HEK293 (cell line): Measurements from ENCODE around the gene TMEM114.

ENCODE experiments used
- AEBP2 ChIP-seq: fragments of 450-650 bp; formaldehyde crosslinking; IDR thresholded peaks from 2 replicates; pipeline ENCODE4 v1.5.1; 2016; ENCODE audit warnings: missing biosample characterization, missing genetic modification characterization, borderline replicate concordance
- CTCF ChIP-seq: fragments of 450-650 bp; formaldehyde crosslinking; IDR thresholded peaks from 2 replicates; pipeline ENCODE4 v1.5.1; 2016; ENCODE audit warnings: missing biosample characterization, missing genetic modification characterization
- KLF10 ChIP-seq: fragments of 450-650 bp; IDR thresholded peaks from 2 replicates; pipeline ENCODE4 v1.5.1; 2018; ENCODE audit warnings: missing biosample characterization, mild to moderate bottlenecking, missing genetic modification characterization
- PBX3 ChIP-seq: sonication (generic); formaldehyde crosslinking; IDR thresholded peaks from 2 replicates; pipeline ENCODE4 v1.8.1; 2022; ENCODE audit warnings: mild to moderate bottlenecking, moderate library complexity, missing genetic modification reagents
- REST ChIP-seq: fragments of 450-650 bp; formaldehyde crosslinking; IDR thresholded peaks from 2 replicates; pipeline ENCODE4 v1.5.1; 2016; ENCODE audit warnings: missing biosample characterization, missing genetic modification characterization
- ZBTB6 ChIP-seq: fragments of 450-650 bp; formaldehyde crosslinking; IDR thresholded peaks from 2 replicates; pipeline ENCODE4 v1.5.1; 2017; ENCODE audit warnings: missing biosample characterization, missing genetic modification characterization
- ZFHX2 ChIP-seq: fragments of 450-650 bp; formaldehyde crosslinking; conservative IDR thresholded peaks from 2 replicates; pipeline ENCODE4 v1.5.1; 2016; ENCODE audit warnings: missing biosample characterization, missing genetic modification characterization
- ZFP3 ChIP-seq: fragments of 450-650 bp; formaldehyde crosslinking; IDR thresholded peaks from 2 replicates; pipeline ENCODE4 v1.5.1; 2016; ENCODE audit warnings: low read depth, missing biosample characterization, missing genetic modification characterization
- ZFP41 ChIP-seq: fragments of 450-650 bp; formaldehyde crosslinking; IDR thresholded peaks from 2 replicates; pipeline ENCODE4 v1.5.1; 2016; ENCODE audit warnings: missing biosample characterization, missing genetic modification characterization, borderline replicate concordance
- ZNF112 ChIP-seq: fragments of 450-650 bp; formaldehyde crosslinking; IDR thresholded peaks from 2 replicates; pipeline ENCODE4 v1.5.0; 2017; ENCODE audit warnings: missing biosample characterization, missing genetic modification characterization
- ZNF132 ChIP-seq: fragments of 450-650 bp; formaldehyde crosslinking; IDR thresholded peaks from 2 replicates; pipeline ENCODE4 v1.5.1; 2017; ENCODE audit warnings: missing biosample characterization, missing genetic modification characterization, borderline replicate concordance
- ZNF175 ChIP-seq: fragments of 450-650 bp; formaldehyde crosslinking; IDR thresholded peaks from 2 replicates; pipeline ENCODE4 v1.5.1; 2016; ENCODE audit warnings: missing biosample characterization, missing genetic modification characterization
- ZNF274 ChIP-seq, 2 experiments: fragments of 200-500 bp in 1 of 2; fragments of 450-650 bp in 1 of 2; sonication (Bioruptor generic) in 1 of 2; formaldehyde crosslinking in 1 of 2; IDR thresholded peaks; 2 replicates each; pipeline versions ENCODE4 v1.5.1 to v1.6.1; 2014 to 2016; ENCODE audit warnings: borderline replicate concordance in 1 of 2, inconsistent platforms in 1 of 2, low read length in 1 of 2, missing biosample characterization in 1 of 2, missing genetic modification characterization in 1 of 2

GRCh38 chr16:8554022-8554421 lies 36.3 kb downstream of the TMEM114 start:
- TF ChIP-seq KLF10 (no peak), ZNF132 (tag by site-specific recombination) (no peak), CTCF (no peak), PBX3 (CRISPR knock-in tag) (no peak), REST (tag by site-specific recombination) (no peak), ZFP3 (tag by site-specific recombination) (no peak), AEBP2 (tag by site-specific recombination) (no peak), ZNF274 (IDR thresholded peaks at IDR 0.05; ENCODE audit: low read length) (no peak), ZNF274 (tag by site-specific recombination; IDR thresholded peaks at IDR 0.05; ENCODE audit: borderline replicate concordance) (no peak), ZFHX2 (no peak), ZBTB6 (tag by site-specific recombination) (no peak), ZFP41 (no peak), ZNF112 (tag by site-specific recombination) (no peak), ZNF175 (no peak)
